ENCODE data around the gene CDKL4.
"Not testable (repeated sequence)": the region's sequence is repeated elsewhere in the genome, so short reads cannot be mapped to it uniquely, and the experiment has no call there.

The CDKL4 gene

DNA sequence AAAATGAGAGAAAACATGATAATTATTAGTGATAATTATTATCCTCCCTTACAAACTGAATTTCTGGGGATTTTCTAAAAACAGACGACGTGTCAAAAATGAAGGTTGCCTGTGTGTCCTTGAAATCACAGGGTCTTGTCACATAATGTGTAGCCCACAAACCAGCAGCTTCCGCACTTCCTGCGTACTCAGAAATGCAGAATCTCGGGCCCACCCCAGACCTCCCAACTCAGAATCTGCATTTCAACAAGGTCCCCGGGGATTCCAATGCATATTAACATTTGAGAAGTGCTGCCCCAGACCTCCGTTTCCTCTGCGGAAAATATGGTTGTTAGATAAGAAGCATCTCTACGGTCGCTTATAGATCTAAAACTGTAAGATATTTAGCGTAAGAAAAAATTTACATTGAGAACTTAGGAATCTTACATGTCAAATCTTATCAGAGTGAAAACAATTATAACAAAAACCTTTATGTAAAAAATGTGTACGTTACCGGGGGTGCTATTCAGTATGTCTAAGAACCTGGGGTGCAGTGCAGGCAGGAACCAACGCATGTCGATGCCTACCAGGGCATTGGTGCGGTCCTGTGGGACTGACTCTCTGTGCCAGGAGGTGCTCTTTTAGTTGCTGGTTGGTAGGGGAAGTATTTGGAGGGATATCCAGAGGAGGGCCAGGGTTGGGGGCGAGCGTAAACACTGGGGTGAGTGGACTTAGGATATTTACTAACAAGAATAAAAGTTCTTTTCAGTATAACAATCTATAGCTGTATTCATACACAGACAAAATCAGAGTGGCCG, 15.2 kb downstream of the CDKL4 start:
- DNase-seq (ENCODE audit: low read depth): no peak

DNA sequence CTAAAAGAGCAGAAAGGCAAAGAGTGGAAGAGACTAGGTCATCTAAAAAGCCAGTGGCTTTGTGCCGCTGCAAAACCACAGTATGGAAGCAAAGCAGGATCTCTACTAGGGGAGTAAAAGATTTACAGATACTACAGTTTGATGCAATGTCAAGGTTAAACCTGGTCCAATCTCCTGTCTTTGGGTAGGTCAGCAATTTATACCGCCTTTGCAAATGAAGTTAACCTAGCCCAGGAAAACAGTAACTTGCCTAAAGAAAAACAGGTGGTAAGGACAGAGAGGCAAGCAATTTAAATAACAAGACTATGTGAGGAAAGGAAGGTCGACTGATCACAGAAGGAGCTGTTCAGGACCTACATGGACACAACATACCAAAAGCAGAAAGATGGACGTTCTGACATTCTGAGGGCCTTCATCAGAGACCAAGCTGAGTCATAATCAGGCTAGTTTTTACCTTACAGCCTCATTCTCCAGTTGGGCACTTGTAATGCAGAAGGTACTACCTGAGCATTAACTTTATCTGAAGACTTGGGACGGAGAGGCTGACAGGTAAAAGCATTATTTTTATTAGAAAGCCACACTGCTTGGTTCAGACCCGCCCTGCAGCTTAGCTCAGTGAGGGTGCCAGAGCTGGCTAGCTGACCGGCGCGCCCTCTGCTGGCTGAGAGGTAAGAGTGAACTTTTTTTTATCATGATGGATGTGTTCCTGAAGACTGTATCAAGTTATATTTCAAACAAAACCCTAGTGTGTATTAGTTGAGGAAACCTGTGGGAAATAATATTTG, 15.9 kb downstream of the CDKL4 start:
- DNase-seq (ENCODE audit: low read depth): peak; percentile 72

GRCh38 chr2:39225567-39225966, 18.2 kb downstream of the CDKL4 start:
- DNase-seq (ENCODE audit: low read depth): no peak

DNA sequence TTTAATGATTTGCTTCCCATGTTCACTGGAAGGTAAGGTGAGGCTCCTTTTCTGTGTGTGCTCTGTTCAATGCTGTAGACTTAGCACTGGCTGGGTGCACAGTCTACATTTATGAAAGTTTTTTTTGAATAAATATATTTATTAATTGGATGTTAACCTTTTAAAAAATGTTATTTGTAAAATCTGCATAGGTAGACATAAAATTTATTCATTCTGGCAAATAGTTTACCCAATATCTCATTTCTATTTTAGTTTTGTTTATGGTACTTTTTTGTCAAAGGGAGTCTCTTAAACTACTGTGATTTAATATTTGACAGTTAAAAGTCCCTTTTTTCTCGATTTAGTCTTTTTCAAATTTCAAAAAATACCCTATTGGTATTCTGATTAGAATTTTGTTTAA, 19.9 kb downstream of the CDKL4 start:
- DNase-seq (ENCODE audit: low read depth): no peak

DNA sequence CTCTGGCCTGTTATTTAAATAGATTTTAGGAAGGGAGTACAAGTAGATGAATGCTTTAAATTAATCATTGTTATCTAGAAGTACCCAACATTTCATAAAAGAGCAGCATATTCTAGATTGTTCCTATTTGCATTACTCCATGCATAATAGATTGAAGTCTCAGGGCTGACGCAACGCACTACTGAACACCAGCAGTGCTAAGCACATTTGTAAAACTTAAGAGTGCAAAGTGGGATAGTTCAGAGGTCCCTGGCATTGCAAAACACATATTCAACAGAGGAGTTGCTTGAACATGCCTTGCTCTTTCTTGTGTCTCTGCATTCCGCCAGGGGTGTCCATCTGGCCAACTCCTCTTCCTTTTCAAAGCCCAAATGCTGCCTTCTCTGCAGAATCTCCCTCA, 22.3 kb downstream of the CDKL4 start:
- DNase-seq (ENCODE audit: low read depth): no peak

- DNase-seq (ENCODE audit: low read depth): no peak
Measured at GRCh38 chr2:39220136-39220535, 23.6 kb downstream of the CDKL4 start.

DNA sequence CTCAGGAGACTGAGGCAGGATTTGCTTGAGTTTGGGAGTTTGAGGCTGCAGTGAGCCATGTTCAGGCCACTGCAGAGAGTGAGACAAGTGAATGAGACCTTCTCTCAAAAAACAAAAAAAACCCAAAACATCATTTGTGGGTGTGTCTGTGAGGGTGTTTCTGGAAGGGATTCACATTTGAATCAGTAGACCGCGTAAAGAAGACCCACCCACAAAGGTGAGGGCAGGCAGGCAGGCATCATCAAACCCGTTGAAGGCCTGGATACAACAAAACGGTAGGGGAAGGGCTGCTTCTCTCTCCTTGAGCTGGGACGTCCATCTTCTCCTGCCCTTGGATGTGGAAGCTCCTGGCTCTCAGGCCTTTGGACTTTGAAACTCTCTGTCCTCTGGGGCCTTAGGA, 25.4 kb downstream of the CDKL4 start:
- no peak for DNase-seq (ENCODE audit: low read depth)

- DNase-seq (ENCODE audit: low read depth): no peak
Measured at GRCh38 chr2:39217192-39217550, 26.6 kb downstream of the CDKL4 start.

DNA sequence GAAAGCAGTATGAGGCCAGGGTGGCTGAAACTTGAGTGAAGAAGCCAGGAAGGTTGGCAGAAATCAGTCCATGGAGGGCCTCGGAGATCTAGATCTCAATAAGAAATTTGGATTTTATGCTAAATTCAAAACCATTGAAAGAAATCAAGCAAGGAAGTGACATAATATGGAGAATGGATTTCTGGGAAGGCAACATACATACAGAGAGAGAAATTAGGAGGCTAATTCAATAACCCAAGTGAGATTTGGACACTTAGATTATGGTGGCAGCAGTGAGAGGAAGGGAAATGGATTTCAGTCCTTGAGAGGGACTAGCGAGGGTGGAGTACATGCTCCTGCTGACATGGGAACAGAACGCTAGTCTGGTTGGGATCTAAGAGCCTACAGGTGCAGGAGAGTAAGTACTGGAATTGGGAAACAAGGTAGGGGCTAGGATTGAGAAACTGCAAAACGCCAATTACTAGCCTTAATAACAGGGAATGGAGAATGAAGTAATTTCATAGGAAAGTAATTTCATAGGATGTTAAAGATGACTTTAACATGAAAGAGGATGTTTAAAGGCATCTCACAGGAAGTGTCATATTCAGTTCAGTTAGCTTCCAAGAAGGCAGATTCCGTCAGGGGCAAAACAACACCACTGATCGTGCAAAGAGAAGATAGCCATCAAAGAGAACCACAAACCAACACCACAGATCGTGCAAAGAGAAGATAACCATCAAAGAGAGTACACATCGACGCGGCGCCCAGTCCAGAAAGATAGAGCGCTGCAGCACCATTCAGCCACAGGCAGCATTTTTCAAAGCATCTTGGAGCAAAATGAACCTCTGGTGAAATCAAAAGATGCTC, 27.2 kb downstream of the CDKL4 start:
- no peak for DNase-seq (ENCODE audit: low read depth)

DNA sequence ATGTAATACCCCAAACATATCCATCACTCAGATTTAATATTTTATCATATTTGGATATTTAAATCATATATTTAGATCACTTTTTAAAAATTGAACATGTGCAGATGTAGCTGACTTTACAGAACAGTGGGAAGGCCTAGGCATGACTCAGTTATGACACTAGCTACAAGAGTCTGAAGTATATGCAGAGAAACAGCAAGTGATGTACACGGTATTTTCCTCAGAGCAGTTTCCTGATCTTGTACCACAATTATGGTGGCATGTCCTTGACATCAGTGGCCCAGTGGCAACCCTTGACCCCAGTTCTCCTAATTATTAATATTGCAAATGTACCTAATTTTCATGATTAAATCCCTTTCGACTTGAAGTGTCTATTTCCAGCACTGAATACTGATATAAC, 28.2 kb downstream of the CDKL4 start:
- DNase-seq (ENCODE audit: low read depth): no peak

GRCh38 chr2:39213015-39213414, 30.8 kb downstream of the CDKL4 start:
- no peak for DNase-seq (ENCODE audit: low read depth)

GRCh38 chr2:39210846-39211245, 32.9 kb downstream of the CDKL4 start:
- DNase-seq (ENCODE audit: low read depth): no peak

GRCh38 chr2:39203382-39203781, 40.4 kb downstream of the CDKL4 start:
- DNase-seq (ENCODE audit: low read depth): no peak

DNA sequence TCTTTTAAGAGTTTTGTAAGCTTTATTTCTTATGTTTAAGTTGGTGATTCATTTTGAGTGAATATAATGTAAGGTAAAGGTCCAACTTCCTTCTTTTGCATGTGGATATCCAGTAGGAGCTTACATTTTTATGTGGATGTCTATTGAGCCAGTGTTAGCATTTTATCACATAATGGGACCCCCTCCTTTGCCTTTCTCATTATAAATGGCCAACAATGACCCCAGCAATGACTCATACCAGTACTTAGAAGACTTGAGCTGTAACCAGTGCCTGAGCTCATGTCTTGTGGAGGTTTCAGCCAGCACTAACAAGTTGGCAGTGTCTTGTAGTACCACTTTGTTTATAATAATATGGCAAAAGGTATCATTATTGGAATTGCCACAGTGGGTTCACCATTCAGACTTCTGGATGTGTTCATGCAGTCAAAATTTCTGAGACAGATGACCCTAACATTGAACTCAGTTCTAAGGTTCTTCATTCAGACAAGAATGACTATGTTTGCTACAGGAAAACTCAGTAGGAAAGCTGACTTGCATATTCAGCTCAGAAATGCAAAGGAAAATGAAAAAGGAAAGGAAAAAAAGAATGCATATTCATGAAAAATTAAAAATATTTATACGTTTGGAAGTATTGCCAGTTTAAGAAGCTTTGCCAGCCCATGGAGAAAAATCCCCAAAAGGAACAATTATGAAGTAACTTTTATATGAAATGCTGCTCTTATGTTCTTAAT, 41.0 kb downstream of the CDKL4 start:
- no peak for DNase-seq (ENCODE audit: low read depth)

- DNase-seq (ENCODE audit: low read depth): not testable (repeated sequence)
Measured at GRCh38 chr2:39197003-39197402, 46.8 kb downstream of the CDKL4 start.

GRCh38 chr2:39194686-39195085, 49.1 kb downstream of the CDKL4 start:
- no peak for DNase-seq (ENCODE audit: low read depth)

DNA sequence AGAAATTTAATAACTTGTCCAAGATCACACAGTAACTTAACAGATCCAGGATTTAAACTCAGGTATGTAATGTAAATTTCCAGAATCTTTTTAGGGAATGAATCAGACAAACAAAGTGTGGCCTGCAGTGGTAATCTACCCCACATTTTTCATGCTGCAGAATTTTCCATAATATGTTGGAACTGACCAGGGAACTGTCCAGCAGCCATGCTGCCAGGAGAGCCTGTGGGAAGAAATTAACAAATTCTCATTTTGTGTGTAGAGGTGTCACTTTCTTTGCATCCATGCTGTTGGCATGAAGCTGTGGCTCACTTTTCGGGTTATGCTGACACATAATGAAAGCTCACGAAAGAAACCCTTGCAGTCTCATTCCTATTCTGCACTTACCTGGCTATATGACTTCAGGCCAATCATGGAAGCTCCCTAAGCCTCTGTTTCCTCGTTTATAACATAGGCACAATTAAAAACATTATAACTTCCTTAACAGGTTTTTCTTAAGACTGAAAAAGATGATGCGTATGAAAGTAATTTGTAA, 54.7 kb downstream of the CDKL4 start:
- no peak for DNase-seq (ENCODE audit: low read depth)

DNA sequence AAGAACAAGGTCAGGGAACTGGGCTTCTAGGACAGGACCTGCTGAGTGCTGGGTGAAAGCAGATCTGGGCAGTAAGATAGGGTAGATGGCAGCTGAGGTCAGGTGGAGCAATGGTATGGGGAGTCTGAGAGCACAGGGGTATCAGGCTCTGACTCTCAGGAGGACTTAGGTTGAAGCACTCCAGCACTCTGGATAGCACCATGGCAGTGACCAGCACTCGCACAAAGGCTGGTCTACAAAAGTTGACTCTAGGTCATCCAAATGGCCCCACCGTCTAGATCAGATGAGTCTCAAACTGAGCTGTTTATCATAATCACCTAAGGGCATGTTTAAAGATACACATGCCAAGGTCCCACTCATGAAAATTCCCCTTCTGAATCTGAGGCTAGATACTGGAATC, 60.1 kb downstream of the CDKL4 start:
- DNase-seq (ENCODE audit: low read depth): no peak

DNA sequence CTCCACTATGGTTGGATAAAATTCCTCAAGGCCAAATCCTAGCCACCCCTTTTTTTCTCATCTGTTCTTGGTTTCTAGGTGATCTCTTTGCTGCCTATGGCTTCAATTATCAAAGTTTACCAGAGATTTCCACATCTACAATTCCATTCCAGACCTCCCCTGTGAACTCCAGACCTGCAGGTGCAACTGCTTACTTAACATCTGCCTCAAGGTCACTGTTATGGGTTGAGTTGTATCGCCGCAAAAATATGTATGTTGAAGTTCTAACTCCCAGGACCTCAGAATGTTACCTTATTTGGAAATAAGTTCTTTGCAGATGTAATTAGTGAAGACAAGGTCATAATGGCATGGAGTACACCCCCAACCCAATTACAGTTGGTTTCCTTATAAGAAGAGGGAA, 62.5 kb downstream of the CDKL4 start:
- no peak for DNase-seq (ENCODE audit: low read depth)

- DNase-seq (ENCODE audit: low read depth): no peak
Measured at GRCh38 chr2:39179974-39180960, 63.5 kb downstream of the CDKL4 start.

Measured in EH (cell line).